ENCODE measurements around the gene LRRTM2.
"Not testable (repeated sequence)": the region's sequence is repeated elsewhere in the genome, so short reads cannot be mapped to it uniquely, and the experiment has no call there.

Gene LRRTM2

GRCh38 chr5:138841531-138841930 lies 33.6 kb downstream of the LRRTM2 start:
- no peak for DNase-seq (ENCODE audit: low read depth, low spot score)

DNA sequence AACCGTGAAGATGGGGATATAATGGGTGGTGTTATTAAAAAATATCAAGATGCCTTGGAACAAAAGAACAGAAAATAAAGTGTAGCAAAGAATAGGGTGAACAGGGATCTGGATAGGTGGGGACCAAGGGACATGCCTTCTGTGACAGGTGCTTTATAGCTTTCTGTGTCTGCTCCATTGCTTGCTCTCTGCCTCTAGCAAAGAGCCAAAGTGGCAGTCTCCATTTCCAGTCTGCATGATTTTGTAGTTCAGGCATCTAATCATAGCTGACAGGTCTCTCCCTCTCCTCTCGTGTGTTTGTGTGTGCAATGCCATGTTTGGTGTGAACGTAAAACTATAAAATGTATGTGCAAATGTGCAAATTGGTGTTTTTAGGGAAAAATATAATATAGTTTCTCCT lies 35.0 kb downstream of the LRRTM2 start:
- no peak for DNase-seq (ENCODE audit: low read depth, low spot score)

DNA sequence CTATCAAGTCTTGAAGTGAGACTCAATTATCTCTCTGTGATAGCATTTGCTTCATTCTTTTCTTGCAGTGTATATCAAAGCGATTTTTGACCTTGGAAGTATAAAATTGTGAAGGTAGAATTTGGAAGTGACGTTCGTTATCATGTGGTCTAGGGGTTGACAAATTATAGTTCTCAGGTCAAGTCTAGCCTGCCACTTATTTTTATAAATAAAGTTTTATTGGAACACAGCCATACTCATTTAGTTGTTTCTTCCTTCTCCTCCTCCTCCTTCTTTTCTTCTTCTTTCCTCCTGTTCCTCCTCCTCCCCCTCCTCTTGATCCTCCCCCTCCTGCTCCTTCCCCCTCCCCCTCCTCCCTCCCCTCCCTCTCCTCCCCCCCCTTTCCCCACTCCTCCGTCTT lies 38.0 kb downstream of the LRRTM2 start:
- no peak for DNase-seq (ENCODE audit: low read depth, low spot score)

DNA sequence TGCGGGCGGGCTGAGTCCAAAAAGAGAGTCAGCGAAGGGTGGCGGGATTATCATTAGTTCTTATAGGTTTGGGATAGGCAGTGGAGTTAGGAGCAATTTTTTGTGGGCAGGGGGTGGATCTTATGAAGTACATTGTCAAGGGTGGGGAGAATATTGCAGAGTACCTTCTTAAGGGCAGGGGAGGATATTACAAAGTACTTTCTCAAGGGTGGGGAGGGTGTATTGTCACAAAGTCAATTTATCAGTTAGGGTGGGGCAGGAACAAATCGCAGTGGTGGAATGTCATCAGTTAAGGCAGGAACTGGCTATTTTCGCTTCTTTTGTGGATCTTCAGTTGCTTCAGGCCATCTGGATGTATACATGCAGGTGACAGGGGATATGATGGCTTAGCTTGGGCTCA lies 40.3 kb downstream of the LRRTM2 start:
- not testable (repeated sequence) for DNase-seq (ENCODE audit: low read depth, low spot score)

DNA sequence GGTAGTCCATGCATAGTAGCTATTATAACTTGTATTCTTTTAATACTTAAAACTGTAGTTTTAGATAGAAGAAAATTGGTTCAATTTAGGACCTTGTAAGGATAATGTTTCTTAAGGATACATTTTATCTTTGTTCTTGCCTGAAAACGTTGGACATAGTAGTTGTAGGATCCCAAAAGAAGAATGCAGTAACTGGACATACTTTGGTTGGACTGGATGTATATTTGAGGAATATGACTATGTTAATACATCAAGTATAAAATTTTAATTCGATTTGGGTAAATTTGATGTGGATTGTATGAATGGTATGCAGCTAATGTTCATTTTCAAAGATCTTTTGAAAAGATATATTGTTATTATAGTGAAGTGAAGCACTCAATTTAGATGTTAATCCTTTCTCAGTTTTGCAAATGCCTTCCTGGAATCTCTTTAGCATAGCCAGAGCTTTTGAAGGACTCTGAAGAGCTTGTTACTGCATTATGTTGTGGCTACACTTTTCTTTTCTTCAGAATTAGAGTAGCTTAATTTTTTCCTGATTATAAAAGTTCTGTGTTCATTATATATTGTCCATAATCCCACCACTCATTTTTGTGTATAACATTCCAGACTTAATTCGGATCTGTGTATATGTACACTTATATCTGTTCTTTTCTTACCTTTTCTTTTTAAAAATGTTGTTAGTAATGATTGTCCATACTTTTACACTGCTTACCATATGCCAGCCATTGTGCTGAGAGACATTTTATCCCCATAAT lies 41.2 kb downstream of the LRRTM2 start:
- DNase-seq (ENCODE audit: low read depth, low spot score) = no peak

DNA sequence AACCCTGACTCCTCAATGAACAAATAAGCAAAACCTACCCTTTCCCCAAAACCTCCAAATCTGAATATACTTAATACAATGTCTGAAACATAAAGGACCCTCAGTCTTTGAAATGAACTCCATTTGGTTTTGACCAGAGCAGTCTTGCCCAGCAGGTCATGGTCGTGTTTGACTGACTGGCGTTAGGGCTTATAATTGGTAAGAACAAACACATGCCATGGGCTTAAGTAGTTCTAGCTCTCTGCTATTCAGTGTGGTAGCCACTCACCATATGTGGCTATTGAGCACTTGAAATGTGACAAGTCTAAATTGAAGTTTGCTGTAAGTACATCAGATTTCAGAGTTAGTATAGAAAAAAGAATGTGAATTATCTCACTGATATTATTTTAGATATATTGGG lies 42.1 kb downstream of the LRRTM2 start:
- DNase-seq (ENCODE audit: low read depth, low spot score) = no peak

GRCh38 chr5:138832218-138832617 lies 42.9 kb downstream of the LRRTM2 start:
- peak; percentile 36 for DNase-seq (ENCODE audit: low read depth, low spot score)

- DNase-seq (ENCODE audit: low read depth, low spot score) = no peak
Measured at GRCh38 chr5:138831703-138832102, 43.4 kb downstream of the LRRTM2 start.

DNA sequence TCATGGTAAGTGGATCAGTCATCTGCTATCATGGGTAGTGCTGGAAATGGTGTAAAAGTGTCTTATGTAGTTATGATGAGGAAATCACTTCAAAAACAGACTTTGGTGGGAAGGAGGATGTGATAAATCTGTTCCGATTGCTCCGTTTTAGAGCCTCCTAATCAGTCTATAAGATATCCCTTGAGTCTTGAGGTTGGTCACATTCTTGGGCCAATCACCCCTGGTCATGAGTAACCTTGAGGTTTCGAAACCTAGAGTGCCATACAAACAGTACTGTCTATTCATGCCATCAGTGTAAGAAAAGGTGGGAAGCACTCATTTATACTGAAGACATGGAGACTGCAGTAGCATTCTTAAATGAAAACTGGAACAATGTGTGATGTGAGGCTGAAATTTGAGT lies 45.8 kb downstream of the LRRTM2 start:
- no peak for DNase-seq (ENCODE audit: low read depth, low spot score)

DNA sequence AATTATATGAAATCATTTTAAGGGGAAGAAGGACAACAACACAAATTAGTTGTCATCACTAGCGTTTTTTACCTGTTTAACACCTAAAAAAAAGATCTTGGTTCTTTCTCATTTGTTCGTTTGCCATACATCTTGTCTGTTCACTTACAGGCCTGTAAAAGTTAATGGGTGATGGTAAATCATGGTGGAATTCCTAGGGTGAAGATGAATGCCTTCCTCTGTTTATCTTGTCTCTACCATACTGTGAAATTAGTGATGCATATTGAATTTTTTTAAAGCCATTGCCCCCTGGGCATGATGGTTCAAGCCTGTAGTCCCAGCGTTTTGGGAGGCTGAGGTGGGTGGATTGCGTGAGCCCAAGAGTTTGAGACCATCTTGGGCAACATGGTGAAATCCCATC lies 46.6 kb downstream of the LRRTM2 start:
- DNase-seq (ENCODE audit: low read depth, low spot score) = no peak

GRCh38 chr5:138824924-138825863 lies 49.9 kb downstream of the LRRTM2 start:
- no peak for DNase-seq (ENCODE audit: low read depth, low spot score)

DNA sequence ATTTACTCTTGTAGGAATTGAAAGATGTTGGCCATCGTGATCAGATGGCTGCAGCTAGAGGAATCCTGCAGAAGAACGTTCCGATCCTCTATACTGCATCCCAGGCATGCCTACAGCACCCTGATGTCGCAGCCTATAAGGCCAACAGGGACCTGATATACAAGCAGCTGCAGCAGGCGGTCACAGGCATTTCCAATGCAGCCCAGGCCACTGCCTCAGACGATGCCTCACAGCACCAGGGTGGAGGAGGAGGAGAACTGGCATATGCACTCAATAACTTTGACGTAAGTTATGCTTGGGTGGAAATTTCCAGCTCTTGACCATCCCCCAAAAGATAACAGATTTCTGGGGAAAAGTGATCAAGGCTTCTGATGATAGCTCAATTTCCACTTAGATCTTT lies 50.6 kb downstream of the LRRTM2 start:
- no peak for DNase-seq (ENCODE audit: low read depth, low spot score)

GRCh38 chr5:138820695-138821094 lies 54.4 kb downstream of the LRRTM2 start:
- no peak for DNase-seq (ENCODE audit: low read depth, low spot score)

- no peak for DNase-seq (ENCODE audit: low read depth, low spot score)
Measured at GRCh38 chr5:138819081-138819480, 56.1 kb downstream of the LRRTM2 start.

All from smooth muscle cell of the brain vasculature (primary cell).